MG63 (cell line): ENCODE results near the gene MAPK11. TPM values are rescaled to one million over a fixed set of nuclear protein-coding genes. Genes with fewer than 3 reads are reported as not detected.
"Not testable (repeated sequence)": the region's sequence is repeated elsewhere in the genome, so short reads cannot be mapped to it uniquely, and the experiment has no call there.

Experiments used
- DNase-seq: peaks from one replicate; pipeline ENCODE4 v3.0.0-alpha.2; 2020
- H3K27me3 ChIP-seq: fragments of 250-450 bp; sonication (Bioruptor Pico); 2 replicates; pipeline ENCODE4 v1.5.1; 2020; ENCODE audit warnings: mild to moderate bottlenecking, moderate library complexity
- H3K36me3 ChIP-seq: fragments of 250-450 bp; sonication (Bioruptor Pico); 2 replicates; pipeline ENCODE4 v1.5.1; 2020; ENCODE audit warnings: mild to moderate bottlenecking, moderate library complexity
- H3K4me3 ChIP-seq: fragments of 250-450 bp; sonication (Bioruptor Pico); 2 replicates; pipeline ENCODE4 v1.5.1; 2020; ENCODE audit warnings: mild to moderate bottlenecking, moderate library complexity
- H3K9me3 ChIP-seq: fragments of 250-450 bp; sonication (Bioruptor Pico); 2 replicates; pipeline ENCODE4 v1.5.1; 2020; ENCODE audit warnings: mild to moderate bottlenecking, moderate library complexity
- total RNA-seq: library from RNA; depleted of rRNA; stranded (reverse); fragments of >200 nt; shearing (Covaris generic); gene quantifications from 2 replicates; pipeline ENCODE4 v1.2.3, GENCODE V29; 2014; ENCODE audit warnings: low replicate concordance

The MAPK11 gene
- total RNA-seq, 1 experiment from 2014 or later: 27.8 TPM

DNA sequence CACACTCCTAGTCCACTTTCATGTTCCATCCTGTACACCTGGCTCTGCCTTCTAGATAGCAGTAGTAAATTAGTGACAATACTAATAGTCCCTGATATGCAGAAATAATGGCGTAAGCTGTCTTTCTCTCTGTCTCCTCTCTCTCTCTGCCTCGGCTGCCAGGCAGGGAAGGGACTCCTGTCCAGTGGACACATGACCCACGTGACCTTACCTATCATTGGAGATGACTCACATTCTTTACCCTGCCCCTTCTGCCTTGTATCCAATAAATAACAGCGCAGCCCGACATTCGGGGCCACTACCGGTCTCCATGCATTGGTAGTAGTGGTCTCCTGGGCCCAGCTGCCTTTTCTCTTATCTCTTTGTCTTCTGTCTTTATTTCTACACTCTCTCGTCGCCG lies 3.6 kb upstream of the MAPK11 start:
- not testable (repeated sequence) for H3K4me3 ChIP-seq, H3K27me3 ChIP-seq, DNase-seq, H3K9me3 ChIP-seq
- H3K36me3 ChIP-seq: peaks cover 29% of the 10 kb centered on the region

DNA sequence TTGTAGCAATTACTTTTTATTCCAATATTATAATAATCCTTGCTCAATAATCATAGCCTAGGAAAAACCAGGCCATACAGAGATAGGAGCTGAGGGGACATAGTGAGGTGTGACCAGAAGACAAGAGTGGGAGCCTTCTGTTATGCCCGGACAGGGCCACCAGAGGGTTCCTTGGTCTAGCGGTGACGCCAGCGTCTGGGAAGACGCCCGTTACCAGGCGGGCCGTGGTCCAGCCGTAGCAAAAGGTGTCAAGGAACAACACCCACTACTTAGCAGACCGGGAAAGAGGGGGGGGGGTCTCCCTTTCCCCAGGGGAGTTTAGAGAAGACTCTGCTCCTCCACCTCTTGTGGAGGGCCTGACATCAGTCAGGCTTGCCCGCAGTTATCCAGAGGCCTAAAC lies 3.2 kb upstream of the MAPK11 start:
- H3K9me3 ChIP-seq, H3K27me3 ChIP-seq, DNase-seq, H3K4me3 ChIP-seq: not testable (repeated sequence)
- peaks cover 27% of the 10 kb centered on the region for H3K36me3 ChIP-seq

DNA sequence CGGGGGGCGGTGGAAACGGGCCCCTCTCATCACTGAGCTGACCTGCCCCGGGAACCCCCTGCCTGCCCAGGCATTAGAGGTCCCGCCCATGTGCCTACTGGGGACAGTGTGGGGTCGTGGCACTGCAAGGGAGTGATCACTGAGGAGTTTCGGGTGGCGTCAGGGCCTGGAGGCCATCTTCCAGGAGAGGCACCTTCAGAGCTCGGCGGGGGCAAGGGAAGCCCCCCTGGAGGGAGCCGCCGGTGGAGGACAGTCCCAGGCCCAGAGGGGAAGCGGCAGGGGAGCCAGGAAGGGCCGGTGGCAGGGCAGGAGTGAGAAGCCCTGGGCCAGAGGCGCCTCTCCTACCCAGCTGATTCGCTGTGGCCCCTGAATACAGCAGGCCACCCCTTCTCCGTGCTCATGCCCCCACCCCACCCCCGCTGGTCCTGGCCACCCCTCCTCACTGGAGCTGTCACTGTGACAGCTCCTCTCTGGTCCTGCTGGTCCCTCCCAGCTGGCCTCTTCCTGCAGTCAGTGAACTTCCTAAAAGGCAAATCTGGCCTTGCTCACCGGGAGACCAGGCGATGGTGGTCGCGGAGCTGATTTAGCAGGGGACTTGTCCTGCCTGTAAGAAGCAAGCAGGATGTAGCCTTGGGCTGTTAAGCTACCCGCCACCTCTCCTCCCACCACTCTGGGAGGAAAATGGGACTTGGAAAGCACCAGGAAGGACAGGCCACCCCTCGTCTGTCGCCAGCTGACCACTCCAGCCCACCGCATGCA lies 2.0 kb upstream of the MAPK11 start:
- H3K9me3 ChIP-seq: no peaks in the 10 kb centered on the region
- DNase-seq: no peak
- peaks cover 23% of the 10 kb centered on the region for H3K36me3 ChIP-seq
- H3K27me3 ChIP-seq: no peaks in the 10 kb centered on the region
- no peak overlapping the region for H3K4me3 ChIP-seq

DNA sequence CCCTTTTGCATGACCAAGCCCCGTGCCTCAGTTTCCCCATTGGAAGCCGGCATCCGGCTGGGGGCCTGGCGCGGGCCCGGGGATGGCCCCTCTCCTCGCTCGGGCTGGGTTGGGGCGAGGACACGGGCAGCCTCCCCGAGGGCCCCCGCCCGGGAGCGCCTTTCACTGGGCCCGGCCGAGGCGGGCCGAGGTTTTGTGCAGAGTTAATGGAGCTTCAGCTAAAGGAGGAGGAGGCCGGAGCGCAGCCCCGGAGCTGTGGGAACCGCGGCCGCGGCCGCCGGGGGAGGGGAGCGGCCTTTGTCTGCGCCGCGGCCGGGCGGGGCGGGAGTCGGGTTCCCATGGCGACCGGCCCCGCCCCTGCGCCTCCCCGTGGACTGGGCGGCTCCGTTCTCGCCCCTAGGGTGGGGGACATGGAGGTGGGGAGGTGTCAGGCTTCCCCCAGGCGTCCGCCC lies 1.4 kb upstream of the MAPK11 start:
- Histone ChIP-seq H3K4me3 (peak overlapping the region; percentile 63), H3K9me3 (no peaks in the 10 kb centered on the region), H3K27me3 (no peaks in the 10 kb centered on the region), H3K36me3 (peaks cover 18% of the 10 kb centered on the region)
- DNase-seq: peak; percentile 49

DNA sequence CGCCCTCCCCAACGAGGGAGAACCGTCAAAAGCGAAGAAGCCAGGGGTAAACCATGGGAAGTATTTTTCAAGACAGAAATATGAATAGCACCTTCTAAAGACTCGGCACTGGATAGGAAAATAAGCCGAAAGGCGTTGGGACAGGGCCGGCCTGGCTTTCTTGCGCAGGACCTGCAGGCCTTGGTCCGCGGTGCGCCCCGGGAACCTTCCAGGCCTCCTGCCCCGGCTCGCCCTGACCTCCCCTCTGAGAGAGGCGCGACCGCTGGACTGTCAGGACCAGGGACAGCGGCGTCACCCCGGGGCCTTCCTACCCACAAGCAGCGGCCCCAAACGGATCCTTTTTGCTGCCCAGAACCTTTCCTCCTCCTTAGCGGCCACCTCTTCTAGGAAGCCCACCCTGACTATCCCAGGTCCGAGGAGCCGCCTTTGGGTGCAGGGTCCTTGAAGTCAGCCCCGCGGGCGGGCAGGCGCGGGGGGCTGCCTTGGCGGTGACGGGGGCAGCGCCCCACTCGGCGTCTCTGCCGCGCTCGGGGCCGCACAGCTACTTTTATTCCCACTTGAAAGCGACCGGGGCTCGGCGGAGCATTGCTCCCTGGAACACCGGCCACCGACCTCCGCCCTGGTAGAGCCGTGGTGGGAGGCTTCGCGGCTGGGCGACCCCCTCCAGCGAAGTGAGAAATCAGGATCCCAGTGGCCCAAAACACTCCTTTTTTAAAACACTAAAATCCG lies 650 bp upstream of the MAPK11 start:
- H3K9me3 ChIP-seq: no peaks in the 10 kb centered on the region
- peak overlapping the region; percentile 63 for H3K4me3 ChIP-seq
- H3K27me3 ChIP-seq: no peaks in the 10 kb centered on the region
- H3K36me3 ChIP-seq: peaks cover 13% of the 10 kb centered on the region
- DNase-seq: peak; percentile 78

DNA sequence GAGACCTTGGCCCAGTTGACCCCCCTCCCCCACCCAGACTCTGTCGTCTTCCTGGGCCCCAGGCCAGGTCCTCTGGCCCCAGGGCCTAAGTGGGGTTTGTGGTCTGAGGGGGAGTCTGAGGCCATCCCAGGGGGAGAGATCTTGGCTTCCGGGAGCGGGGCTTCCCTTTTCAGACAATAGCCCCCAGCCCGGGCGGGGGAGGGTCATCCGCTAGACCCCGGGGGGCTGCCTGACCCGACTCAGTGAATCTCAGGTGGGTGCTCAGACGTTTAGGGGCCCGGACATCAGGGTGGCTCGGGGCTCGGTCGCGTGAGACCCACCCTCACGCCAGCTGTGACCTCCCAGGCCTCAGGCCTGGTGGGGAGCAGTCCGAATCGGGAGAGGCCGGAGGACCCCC lies 609 bp downstream of the MAPK11 start:
- Histone ChIP-seq H3K36me3 (peaks cover 4% of the 10 kb centered on the region), H3K4me3 (peak overlapping the region; percentile 63), H3K9me3 (no peaks in the 10 kb centered on the region), H3K27me3 (no peaks in the 10 kb centered on the region)
- no peak for DNase-seq

DNA sequence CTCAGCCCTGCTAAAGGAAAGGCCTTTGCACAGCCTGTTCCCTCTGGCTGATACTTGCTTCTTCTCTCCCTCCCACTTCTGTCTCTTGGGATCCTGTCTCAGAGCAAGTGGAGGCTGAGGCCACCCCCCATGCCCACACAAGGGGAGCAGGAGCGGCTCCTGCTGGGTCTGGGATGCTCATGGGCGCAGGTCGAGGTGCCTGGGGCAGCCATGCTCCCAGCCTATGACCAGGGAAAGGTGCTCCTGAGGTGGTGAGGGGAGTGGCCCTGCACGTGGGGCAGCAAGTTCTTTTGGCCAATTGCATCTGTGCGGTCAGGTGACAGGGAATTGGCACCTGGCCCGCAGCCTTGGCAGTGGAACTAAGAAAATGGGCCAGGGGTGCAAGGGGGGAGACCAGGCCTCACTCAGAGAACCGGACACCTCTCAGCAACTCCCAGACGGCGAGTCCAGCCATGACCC lies 1.5 kb downstream of the MAPK11 start:
- Histone ChIP-seq H3K27me3 (no peaks in the 10 kb centered on the region), H3K9me3 (no peaks in the 10 kb centered on the region), H3K4me3 (no peak overlapping the region), H3K36me3 (no peaks in the 10 kb centered on the region; the same call in 1 of the 2 replicates)
- DNase-seq: no peak

DNA sequence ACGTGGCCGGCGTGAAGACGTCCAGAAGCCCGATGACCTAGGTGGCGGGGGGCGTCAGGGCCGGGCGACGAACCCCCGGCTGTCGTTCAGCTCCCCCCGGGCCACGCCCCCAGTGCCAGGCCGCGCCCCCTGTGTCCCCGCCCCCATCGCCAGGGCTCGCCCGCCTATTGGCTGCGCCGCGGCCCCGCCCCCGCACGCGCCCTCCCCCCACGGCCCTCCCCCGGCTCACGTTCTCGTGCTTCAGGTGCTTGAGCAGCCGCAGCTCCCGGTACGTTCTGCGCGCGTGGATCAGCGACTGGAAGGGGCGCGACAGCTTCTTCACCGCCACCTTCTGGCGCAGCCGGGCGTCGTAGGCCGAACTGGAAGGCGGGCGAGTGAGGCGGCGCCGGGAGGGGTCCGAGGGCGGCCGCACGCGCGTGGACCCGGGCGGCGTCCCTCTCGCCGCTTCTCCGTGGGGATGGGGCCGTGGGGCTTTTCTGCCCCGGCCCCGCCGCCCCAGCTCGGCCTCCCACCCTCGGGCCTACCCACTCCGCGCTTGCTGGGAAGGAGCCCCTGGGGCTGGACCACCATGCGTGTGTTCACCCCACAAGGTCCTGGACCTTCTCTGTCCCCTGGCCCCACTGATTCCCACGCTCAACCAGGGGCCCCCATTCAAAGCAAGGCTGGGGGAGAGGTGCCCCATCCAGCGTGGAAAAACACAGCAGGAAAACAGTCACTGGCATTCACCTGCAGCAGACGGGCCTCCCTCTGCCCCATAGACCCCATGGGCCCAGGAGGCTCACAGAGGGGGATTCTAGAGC lies 2.4 kb downstream of the MAPK11 start:
- Histone ChIP-seq H3K27me3 (no peaks in the 10 kb centered on the region), H3K36me3 (no peaks in the 10 kb centered on the region), H3K4me3 (no peak overlapping the region), H3K9me3 (no peaks in the 10 kb centered on the region)
- DNase-seq: no peak

DNA sequence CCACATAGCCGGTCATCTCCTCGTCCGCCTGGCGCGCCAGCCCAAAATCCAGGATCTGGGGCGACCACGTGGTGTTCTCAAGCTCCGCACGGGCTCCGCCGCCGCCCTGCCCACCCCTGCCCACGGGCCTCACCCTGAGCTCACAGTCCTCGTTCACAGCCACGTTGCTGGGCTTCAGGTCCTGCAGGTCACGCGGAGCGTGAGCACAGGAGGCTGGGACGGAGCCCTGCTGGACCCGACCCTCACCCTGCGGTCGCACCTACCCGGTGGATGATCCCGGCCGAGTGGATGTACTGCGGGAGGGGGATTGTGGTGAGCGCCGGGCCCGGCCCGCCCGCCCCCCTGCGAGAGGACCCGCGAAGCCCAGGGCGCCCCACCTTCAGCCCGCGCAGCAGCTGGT lies 3.2 kb downstream of the MAPK11 start:
- H3K9me3 ChIP-seq: no peaks in the 10 kb centered on the region
- H3K27me3 ChIP-seq: no peaks in the 10 kb centered on the region
- no peak overlapping the region for H3K4me3 ChIP-seq
- DNase-seq: no peak
- no peaks in the 10 kb centered on the region for H3K36me3 ChIP-seq

DNA sequence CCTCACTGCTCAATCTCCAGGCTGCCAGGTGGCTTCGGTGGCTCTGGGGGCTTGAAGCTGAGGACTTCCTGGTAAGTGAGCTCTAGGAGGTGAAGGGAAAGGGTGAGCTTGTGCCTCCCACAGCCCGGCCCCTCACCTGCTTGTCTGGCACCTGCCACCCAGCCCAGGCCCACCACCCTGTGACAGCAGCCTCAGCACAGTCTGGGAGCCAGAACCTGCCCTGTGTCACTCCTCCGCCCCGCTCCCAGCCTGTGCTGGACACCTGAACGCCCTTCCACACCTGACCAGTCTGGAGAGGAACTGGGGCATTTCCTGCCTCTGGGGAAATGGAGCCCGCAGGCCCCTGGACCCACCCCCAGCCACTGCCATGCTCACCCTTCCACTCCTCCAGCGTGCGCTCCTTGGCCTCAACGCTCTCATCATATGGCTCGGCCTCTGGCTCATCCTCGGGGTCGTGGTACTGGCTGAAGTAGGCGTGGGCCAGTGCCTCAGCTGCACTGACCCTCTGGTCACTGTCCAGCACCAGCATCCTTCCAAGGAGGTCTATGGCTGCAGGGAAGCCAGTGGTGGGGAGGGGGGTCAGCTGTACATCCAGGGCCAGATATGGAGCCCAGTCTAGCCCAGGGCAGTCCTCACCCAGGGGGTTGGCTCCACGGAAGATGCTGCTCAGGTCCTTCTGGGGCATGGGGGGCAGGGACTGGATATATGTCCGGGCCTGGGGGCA lies 5.1 kb downstream of the MAPK11 start:
- DNase-seq: no peak
- H3K9me3 ChIP-seq: no peaks in the 10 kb centered on the region
- no peaks in the 10 kb centered on the region for H3K27me3 ChIP-seq
- no peaks in the 10 kb centered on the region; the same call in none of the 2 replicates for H3K36me3 ChIP-seq
- no peak overlapping the region for H3K4me3 ChIP-seq

DNA sequence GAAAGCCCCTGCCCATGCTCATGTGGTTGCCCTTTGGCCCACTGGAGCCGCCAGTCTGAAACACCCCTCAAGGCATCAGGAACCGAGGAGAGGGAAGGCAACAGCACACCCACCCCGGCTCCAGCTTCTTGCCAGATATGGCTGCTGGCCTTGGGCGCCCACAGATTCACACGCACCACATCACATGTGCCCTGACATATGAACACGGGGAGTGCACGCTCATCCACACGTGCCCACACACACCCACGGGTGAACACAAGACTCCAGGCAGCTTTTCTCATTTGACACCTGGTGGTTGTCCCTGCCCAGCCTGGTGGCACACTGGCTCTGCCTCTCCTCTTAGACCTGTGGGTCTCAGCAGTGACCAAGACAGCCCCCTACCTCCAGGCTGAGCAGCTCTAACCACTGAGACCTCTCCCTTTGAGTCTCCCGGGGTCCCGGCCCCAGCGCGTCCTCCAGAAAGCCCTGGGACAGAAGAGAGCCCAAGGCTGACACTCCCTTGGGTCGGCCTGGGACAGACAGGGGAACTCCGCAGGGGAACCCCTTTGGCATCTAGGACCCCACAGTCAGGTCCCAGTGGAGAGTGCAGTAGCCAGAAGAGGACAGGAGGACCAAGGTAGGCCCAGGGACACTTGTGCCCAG lies 6.0 kb downstream of the MAPK11 start:
- H3K9me3 ChIP-seq: no peaks in the 10 kb centered on the region
- no peak overlapping the region for H3K4me3 ChIP-seq
- no peaks in the 10 kb centered on the region for H3K27me3 ChIP-seq
- no peak for DNase-seq
- no peaks in the 10 kb centered on the region; the same call in none of the 2 replicates for H3K36me3 ChIP-seq

DNA sequence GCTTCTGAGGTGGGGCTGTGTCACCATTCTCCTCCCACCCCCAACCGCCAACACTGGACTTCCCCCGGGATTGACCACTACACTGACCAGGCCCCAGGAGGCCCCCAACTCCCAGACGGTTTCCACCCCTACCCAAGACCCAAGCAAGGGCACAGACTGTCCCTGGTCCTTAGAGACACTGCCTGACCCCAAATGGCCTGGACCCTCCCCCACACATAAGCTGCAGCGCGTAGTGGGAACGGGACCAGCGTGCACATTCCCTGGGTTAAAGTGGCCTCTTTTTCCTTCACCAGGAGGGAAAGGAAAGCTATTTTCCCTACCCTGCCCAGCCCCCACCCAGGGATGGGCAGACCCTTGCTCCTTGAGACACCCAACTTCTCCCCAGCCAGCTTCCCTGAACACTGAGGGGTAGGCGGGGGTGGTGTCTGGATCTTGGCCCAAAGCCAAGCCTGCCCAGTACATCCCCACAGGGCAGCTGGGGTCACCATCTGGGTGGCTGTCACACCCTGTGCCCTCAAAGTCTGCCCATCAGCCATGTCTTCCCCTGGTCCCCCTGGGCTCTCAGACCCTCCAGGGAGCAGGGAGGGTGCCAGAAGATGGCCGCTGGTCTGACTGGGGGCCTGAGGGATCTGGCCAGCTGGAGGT lies 7.1 kb downstream of the MAPK11 start:
- H3K4me3 ChIP-seq: no peak overlapping the region
- H3K36me3 ChIP-seq: peaks cover 3% of the 10 kb centered on the region
- DNase-seq: no peak
- no peaks in the 10 kb centered on the region for H3K27me3 ChIP-seq
- no peaks in the 10 kb centered on the region for H3K9me3 ChIP-seq

DNA sequence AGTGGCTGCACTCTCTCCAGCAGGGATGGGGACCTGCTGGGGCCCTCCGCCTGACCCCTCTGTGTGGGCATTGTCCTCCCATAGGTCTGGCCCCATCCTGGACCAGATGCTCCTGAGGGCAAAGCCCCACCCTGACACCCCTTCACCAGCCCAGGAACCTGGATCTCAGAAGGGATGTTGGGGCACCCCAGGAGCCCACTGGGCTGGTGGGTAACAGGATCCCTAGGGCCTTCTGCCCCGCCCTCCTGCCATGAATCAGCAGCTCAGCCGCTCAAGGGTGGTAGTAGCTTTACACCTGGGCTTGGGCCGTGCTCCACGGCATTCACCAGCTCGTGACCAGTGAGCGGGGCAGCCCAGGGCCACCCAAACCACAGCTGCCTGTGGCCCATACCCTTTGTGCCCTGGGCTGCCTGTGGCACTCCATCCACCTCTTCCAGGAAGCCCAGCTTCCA lies 7.7 kb downstream of the MAPK11 start:
- no peak for DNase-seq
- no peaks in the 10 kb centered on the region for H3K27me3 ChIP-seq
- H3K9me3 ChIP-seq: no peaks in the 10 kb centered on the region
- peaks cover 6% of the 10 kb centered on the region for H3K36me3 ChIP-seq
- H3K4me3 ChIP-seq: no peak overlapping the region

DNA sequence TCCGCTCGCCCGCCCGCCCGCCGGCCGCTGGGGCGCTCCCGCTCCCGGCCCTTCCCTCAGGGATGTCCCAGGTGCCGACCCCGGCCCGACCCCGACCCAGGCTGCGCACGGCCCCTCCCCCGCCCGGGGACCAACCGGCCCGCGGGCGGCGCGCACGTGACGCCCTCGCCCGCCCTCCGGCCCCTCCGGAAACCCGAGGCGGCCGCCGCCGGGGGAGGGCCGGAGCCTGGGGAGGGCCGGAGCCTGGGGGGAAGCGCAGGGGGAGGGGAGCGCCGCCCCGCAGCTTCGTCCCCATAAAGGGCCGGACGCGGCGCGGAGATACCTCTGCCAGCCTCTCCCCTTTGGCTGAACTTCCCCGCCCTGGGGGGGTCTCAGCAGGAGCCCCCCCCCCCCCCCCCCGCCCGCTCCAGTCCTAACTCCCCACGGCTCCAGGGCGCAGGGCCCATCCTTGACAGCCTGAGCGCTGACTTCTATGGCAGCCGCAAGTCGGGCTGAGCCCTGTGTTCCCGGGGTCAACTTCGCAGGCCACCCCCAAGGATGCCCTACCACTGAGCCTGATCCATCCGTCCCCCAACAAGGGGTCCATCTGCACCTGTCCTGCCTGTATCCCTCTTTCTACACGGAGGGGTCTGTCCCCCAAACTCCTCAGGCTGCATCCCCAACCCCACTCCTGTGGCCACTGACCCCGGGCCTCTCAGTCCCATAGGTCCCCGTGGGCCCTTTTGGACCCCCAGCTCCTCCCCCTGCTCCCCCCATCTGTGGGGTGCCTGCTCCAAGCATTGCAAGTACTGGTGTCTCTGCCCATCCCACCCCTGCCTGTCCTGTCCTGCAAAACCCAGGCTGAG lies 8.3 kb downstream of the MAPK11 start, which contains the start of gene MAPK12:
MAPK12 (minus strand) TSS at position 69 of the 845 bp plus-strand sequence. CDS start 174 bp downstream, outside the sequence.
- DNase-seq: peak; percentile 64
- Histone ChIP-seq H3K36me3 (peaks cover 12% of the 10 kb centered on the region), H3K27me3 (no peaks in the 10 kb centered on the region), H3K9me3 (no peaks in the 10 kb centered on the region), H3K4me3 (peak within 1 kb of the TSS; percentile 75)
